Activated CD8-positive, alpha-beta T cell treated with anti-CD3 and anti-CD28 coated beads, Interleukin-2, amount 10 ng/mL, durations not matched to agents 7 days and 5 days (primary cell): ENCODE results near the gene ASPDH. TPM values are rescaled to one million over a fixed set of nuclear protein-coding genes. Genes with fewer than 3 reads are reported as not detected.
"Not testable (repeated sequence)": the region's sequence is repeated elsewhere in the genome, so short reads cannot be mapped to it uniquely, and the experiment has no call there.

ENCODE experiments used
- ATAC-seq: fragments of 150-1000 bp; cut with Tn5 transposase; one replicate; pipeline ENCODE4 v1.10.0; 2021; ENCODE audit warnings: moderate library complexity
- CTCF ChIA-PET: fragments of 350-600 bp; sonication (Branson Sonifier 250); formaldehyde crosslinking; loops from one replicate; lab custom pipeline; 2021; ENCODE audit warnings: antibody characterized with exemption; lab: Charles Lee
- POLR2A ChIA-PET: fragments of 350-600 bp; sonication (Branson Sonifier 250); formaldehyde crosslinking; loops from one replicate; lab custom pipeline; 2021; ENCODE audit warnings: antibody characterized with exemption; lab: Charles Lee
- DNase-seq: peaks from one replicate; pipeline ENCODE4 v3.0.0-alpha.2; 2020
- H3K27ac Mint-ChIP-seq: one replicate; pipeline ENCODE4 v1.8.0; 2021; ENCODE audit warnings: mild to moderate bottlenecking, mixed read lengths
- H3K27me3 Mint-ChIP-seq: one replicate; pipeline ENCODE4 v1.8.0; 2021; ENCODE audit warnings: low read depth, mixed read lengths
- H3K36me3 Mint-ChIP-seq: one replicate; pipeline ENCODE4 v1.8.0; 2021; ENCODE audit warnings: low read depth, mixed read lengths
- H3K4me1 Mint-ChIP-seq: one replicate; pipeline ENCODE4 v1.8.0; 2021; ENCODE audit warnings: low read depth, mixed read lengths
- H3K4me3 Mint-ChIP-seq: one replicate; pipeline ENCODE4 v1.8.0; 2021; ENCODE audit warnings: mild to moderate bottlenecking, mixed read lengths
- H3K9me3 Mint-ChIP-seq: one replicate; pipeline ENCODE4 v1.8.0; 2022; ENCODE audit warnings: mixed read lengths; ENCODE audit not compliant: insufficient read depth
- total RNA-seq, 2 experiments: library from RNA; stranded (reverse); gene quantifications; one replicate each; pipeline ENCODE4 v1.2.3, GENCODE V29; 2021

Gene ASPDH
- total RNA-seq, 2 experiments from 2014 or later = not detected

DNA sequence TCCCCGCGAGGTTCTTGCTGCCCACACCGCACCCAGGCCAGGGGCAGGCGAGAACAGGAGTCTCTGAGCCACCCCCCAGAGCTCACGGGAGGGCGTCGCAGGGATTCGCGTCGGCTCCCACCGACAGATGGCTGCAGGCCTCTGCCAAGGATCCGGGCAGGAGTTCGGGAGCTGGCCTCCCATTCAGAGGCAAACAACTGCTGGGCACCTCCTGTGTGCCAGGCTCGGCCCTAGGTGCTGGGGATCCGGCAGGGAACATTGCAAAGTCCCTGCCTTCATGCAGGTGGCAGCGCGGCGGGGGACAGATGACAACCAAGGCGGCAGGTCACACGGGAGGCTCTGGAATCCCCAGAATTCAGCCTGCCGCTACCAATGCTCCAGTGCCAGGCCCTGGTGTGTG is 29.2 kb upstream of the ASPDH start:
- CTCF ChIA-PET = interaction anchor here (3.3 kb wide), 1 partner anchor 13 kb away, joined by 20 read pairs; no protein-coding TSS in a partner anchor
- Mint-ChIP-seq H3K4me1 (no peaks in the 10 kb centered on the region), H3K4me3 (no peak overlapping the region), H3K27me3 (no peaks in the 10 kb centered on the region), H3K9me3 (no peaks in the 10 kb centered on the region), H3K27ac (no peak overlapping the region), H3K36me3 (no peaks in the 10 kb centered on the region)
- ATAC-seq (no peak), DNase-seq (no peak)
- POLR2A ChIA-PET = no interaction called here

GRCh38 chr19:50537769-50538230 is 24.1 kb upstream of the ASPDH start:
- Mint-ChIP-seq H3K27ac (no peak overlapping the region), H3K27me3 (no peaks in the 10 kb centered on the region), H3K36me3 (no peaks in the 10 kb centered on the region), H3K4me3 (no peak overlapping the region), H3K4me1 (no peaks in the 10 kb centered on the region), H3K9me3 (no peaks in the 10 kb centered on the region)
- DNase-seq (peak; percentile 72), ATAC-seq (peak; percentile 65)
- ChIA-PET CTCF (interaction anchor here (0.8 to 6.9 kb wide), 19 partner anchors 9 to 384 kb away, joined by 3 to 58 read pairs (median 3); partner anchors contain the start of gene JOSD2), POLR2A (interaction anchor here (1.0 kb wide), 1 partner anchor 32 kb away, joined by 3 read pairs; no protein-coding TSS in a partner anchor)

- H3K4me3 Mint-ChIP-seq = no peak overlapping the region
- H3K27me3 Mint-ChIP-seq = peaks cover 2% of the 10 kb centered on the region
- ChIA-PET POLR2A (interaction anchor here (1.0 kb wide), 1 partner anchor 33 kb away, joined by 3 read pairs; no protein-coding TSS in a partner anchor), CTCF (interaction anchor here (0.8 to 6.9 kb wide), 14 partner anchors 9 to 385 kb away, joined by 3 to 58 read pairs (median 4); no protein-coding TSS in a partner anchor)
- DNase-seq (no peak), ATAC-seq (no peak)
- no peaks in the 10 kb centered on the region for H3K9me3 Mint-ChIP-seq
- no peaks in the 10 kb centered on the region for H3K36me3 Mint-ChIP-seq
- no peaks in the 10 kb centered on the region for H3K4me1 Mint-ChIP-seq
- no peak overlapping the region for H3K27ac Mint-ChIP-seq
These were observed 23.6 kb upstream of the ASPDH start for GRCh38 chr19:50537306-50537685.

DNA sequence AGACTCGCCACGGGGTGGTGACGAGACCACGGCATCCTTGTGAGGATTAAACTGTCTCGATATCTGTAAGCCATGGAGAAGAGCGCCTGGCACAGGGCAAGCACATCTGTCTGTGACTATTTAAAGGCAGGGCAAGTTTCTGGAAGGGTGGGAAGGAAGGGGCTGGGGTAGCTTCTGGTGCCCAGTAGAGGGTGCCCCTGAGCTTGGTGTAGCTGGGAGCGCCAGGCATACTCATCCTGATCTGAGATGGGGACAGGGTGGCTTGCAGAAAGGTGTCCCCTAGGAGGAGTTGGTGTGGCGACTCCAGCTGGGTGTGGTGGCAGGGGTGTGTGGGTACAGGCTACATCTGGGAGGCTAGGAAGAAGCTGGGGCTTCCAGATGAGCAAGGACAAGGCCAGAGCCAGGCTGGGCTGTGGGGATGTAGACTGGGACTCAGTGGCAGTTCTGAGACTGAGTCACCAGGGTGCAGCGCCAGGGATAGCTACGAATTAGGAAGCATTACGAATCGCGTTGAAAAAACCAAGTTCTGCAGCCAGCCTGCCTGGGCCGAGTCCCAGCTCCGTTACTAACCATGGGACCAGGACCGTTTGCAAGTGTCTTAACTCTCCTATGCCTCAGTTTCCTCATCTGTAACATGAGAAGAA is 23.1 kb upstream of the ASPDH start:
- Mint-ChIP-seq H3K9me3 (no peaks in the 10 kb centered on the region), H3K4me3 (no peak overlapping the region), H3K36me3 (no peaks in the 10 kb centered on the region), H3K27ac (no peak overlapping the region), H3K27me3 (peaks cover 3% of the 10 kb centered on the region), H3K4me1 (no peaks in the 10 kb centered on the region)
- DNase-seq (no peak), ATAC-seq (no peak)
- POLR2A ChIA-PET = interaction anchor here (1.0 kb wide), 1 partner anchor 33 kb away, joined by 3 read pairs; no protein-coding TSS in a partner anchor
- CTCF ChIA-PET = interaction anchor here (0.6 to 6.9 kb wide), 10 partner anchors 13 to 383 kb away, joined by 3 to 58 read pairs (median 4); no protein-coding TSS in a partner anchor

DNA sequence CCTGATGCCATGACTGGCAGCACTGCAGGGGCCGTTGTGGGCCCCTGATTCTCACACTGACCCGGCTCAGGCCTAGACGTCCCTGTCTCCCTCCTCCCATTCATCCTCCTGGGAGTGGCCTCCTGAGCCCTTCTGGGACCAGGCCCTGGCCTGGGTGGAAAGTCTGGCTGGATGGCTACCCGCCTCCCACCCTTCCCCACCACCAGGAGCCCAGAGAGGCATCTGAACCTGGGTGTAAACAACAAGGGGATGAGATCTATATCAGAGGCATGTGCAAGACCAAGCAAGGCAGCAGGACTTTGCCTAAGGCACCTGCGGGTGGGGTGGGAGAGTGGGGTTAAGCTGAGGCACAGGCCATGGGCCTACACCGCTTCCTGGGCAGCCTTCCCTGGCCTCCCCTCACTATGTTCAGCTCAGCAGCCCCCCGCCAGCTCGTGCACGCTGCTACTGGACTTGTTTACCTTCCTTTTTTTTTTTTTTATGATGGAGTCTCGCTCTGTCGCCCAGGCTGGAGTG is 22.0 kb upstream of the ASPDH start:
- no peak for DNase-seq
- no peak for ATAC-seq
- Mint-ChIP-seq H3K4me1 (no peaks in the 10 kb centered on the region), H3K36me3 (no peaks in the 10 kb centered on the region), H3K27ac (no peak overlapping the region), H3K27me3 (peaks cover 3% of the 10 kb centered on the region), H3K4me3 (no peak overlapping the region), H3K9me3 (no peaks in the 10 kb centered on the region)
- CTCF ChIA-PET = interaction anchor here (6.9 kb wide), 1 partner anchor 22 kb away, joined by 58 read pairs; no protein-coding TSS in a partner anchor
- POLR2A ChIA-PET = no interaction called here

- H3K4me3 Mint-ChIP-seq = no peak overlapping the region
- no peak for ATAC-seq
- peaks cover 3% of the 10 kb centered on the region for H3K27me3 Mint-ChIP-seq
- no peak for DNase-seq
- ChIA-PET CTCF (interaction anchor here (6.9 kb wide), 1 partner anchor 23 kb away, joined by 58 read pairs; no protein-coding TSS in a partner anchor), POLR2A (no interaction called here)
- H3K36me3 Mint-ChIP-seq = no peaks in the 10 kb centered on the region
- H3K9me3 Mint-ChIP-seq = no peaks in the 10 kb centered on the region
- H3K4me1 Mint-ChIP-seq = no peaks in the 10 kb centered on the region
- H3K27ac Mint-ChIP-seq = no peak overlapping the region
These were observed 20.8 kb upstream of the ASPDH start for GRCh38 chr19:50534478-50534877.

- ChIA-PET CTCF (interaction anchor here (6.9 kb wide), 1 partner anchor 24 kb away, joined by 58 read pairs; no protein-coding TSS in a partner anchor), POLR2A (no interaction called here)
- Mint-ChIP-seq H3K27me3 (peaks cover 3% of the 10 kb centered on the region), H3K27ac (no peak overlapping the region), H3K9me3 (no peaks in the 10 kb centered on the region), H3K4me1 (no peaks in the 10 kb centered on the region), H3K4me3 (no peak overlapping the region), H3K36me3 (no peaks in the 10 kb centered on the region)
- ATAC-seq (no peak), DNase-seq (no peak)
These were observed 19.2 kb upstream of the ASPDH start for GRCh38 chr19:50532952-50533351.

GRCh38 chr19:50531171-50531612 is 17.5 kb upstream of the ASPDH start:
- POLR2A ChIA-PET = no interaction called here
- ATAC-seq (no peak), DNase-seq (no peak)
- CTCF ChIA-PET = no interaction called here
- no peaks in the 10 kb centered on the region for H3K36me3 Mint-ChIP-seq
- H3K9me3 Mint-ChIP-seq = no peaks in the 10 kb centered on the region
- H3K27ac Mint-ChIP-seq = no peak overlapping the region
- no peak overlapping the region for H3K4me3 Mint-ChIP-seq
- H3K4me1 Mint-ChIP-seq = no peaks in the 10 kb centered on the region
- peaks cover 3% of the 10 kb centered on the region for H3K27me3 Mint-ChIP-seq

DNA sequence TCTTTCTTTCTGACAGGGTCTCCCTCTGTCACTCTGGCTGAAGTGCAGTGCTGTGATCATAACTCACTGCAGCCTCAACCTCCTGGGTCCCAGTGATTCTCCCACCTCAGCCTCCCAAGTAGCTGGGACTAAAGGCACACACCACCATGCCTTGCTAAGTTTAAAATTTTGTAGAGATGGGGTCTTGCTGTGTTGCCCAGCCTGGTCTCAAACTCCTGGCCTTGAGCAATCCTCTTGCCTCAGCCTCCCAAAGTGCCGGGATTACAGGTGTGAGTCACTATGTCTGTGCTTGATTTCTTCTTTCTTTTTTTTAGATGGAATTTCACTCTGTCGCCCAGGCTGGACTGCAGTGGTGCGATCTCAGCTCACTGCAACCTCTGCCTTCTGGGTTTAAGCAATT is 14.3 kb upstream of the ASPDH start:
- ATAC-seq, H3K4me1 Mint-ChIP-seq, H3K27ac Mint-ChIP-seq, H3K27me3 Mint-ChIP-seq, H3K9me3 Mint-ChIP-seq, H3K36me3 Mint-ChIP-seq, H3K4me3 Mint-ChIP-seq, DNase-seq, POLR2A ChIA-PET: not testable (repeated sequence)
- CTCF ChIA-PET = interaction anchor here (1.3 kb wide), 1 partner anchor 10 kb away, joined by 5 read pairs; no protein-coding TSS in a partner anchor

- no peak overlapping the region for H3K4me3 Mint-ChIP-seq
- H3K27me3 Mint-ChIP-seq = no peaks in the 10 kb centered on the region
- no peak for ATAC-seq
- H3K27ac Mint-ChIP-seq = no peak overlapping the region
- H3K36me3 Mint-ChIP-seq = no peaks in the 10 kb centered on the region
- ChIA-PET CTCF (no interaction called here), POLR2A (no interaction called here)
- H3K4me1 Mint-ChIP-seq = no peaks in the 10 kb centered on the region
- H3K9me3 Mint-ChIP-seq = no peaks in the 10 kb centered on the region
- DNase-seq = no peak
These were observed 9.2 kb upstream of the ASPDH start for GRCh38 chr19:50522881-50523280.

- ATAC-seq (no peak), DNase-seq (no peak)
- H3K27ac Mint-ChIP-seq = no peak overlapping the region
- H3K4me3 Mint-ChIP-seq = no peak overlapping the region
- H3K4me1 Mint-ChIP-seq = no peaks in the 10 kb centered on the region
- H3K27me3 Mint-ChIP-seq = no peaks in the 10 kb centered on the region
- CTCF ChIA-PET = no interaction called here
- H3K9me3 Mint-ChIP-seq = no peaks in the 10 kb centered on the region
- H3K36me3 Mint-ChIP-seq = no peaks in the 10 kb centered on the region
- POLR2A ChIA-PET = no interaction called here
These were observed 7.2 kb upstream of the ASPDH start for GRCh38 chr19:50520822-50521465.
